HG03439 (cell line): ENCODE results near the gene KHNYN.
A peak's percentile ranks its signal among the peaks of the same experiment; 100 is the strongest.

Experiments used
- ATAC-seq: cut with Tn5 transposase; IDR thresholded peaks from one replicate; pipeline ENCODE4 v1.9.1; 2021; ENCODE audit warnings: mild to moderate bottlenecking, moderate library complexity; ENCODE audit not compliant: unreplicated experiment

The KHNYN gene

GRCh38 chr14:24422261-24422660 is 7.5 kb upstream of the KHNYN start:
- no peak for ATAC-seq

GRCh38 chr14:24422694-24423601 is 6.8 kb upstream of the KHNYN start:
- no peak for ATAC-seq

- ATAC-seq, result no peak
These were observed 4.0 kb upstream of the KHNYN start for GRCh38 chr14:24425704-24426103.

- no peak for ATAC-seq
These were observed 3.4 kb upstream of the KHNYN start for GRCh38 chr14:24426150-24426911.

GRCh38 chr14:24426912-24427536 is 2.7 kb upstream of the KHNYN start:
- no peak for ATAC-seq

- ATAC-seq, result no peak
These were observed 1.9 kb upstream of the KHNYN start for GRCh38 chr14:24427537-24428508.

GRCh38 chr14:24428628-24429394 is 943 bp upstream of the KHNYN start:
- no peak for ATAC-seq

GRCh38 chr14:24430143-24430681 is 458 bp downstream of the KHNYN start:
- ATAC-seq, result peak; percentile 61

GRCh38 chr14:24430682-24431568 is 1.2 kb downstream of the KHNYN start:
- ATAC-seq, result peak; percentile 33

- ATAC-seq, result peak; percentile 49
These were observed 2.0 kb downstream of the KHNYN start for GRCh38 chr14:24431569-24432258.

- ATAC-seq, result no peak
These were observed 2.7 kb downstream of the KHNYN start for GRCh38 chr14:24432259-24433131.

- no peak for ATAC-seq
These were observed 4.3 kb downstream of the KHNYN start for GRCh38 chr14:24434036-24434435.

GRCh38 chr14:24434676-24435075 is 4.9 kb downstream of the KHNYN start:
- ATAC-seq, result no peak

GRCh38 chr14:24435192-24435810 is 5.5 kb downstream of the KHNYN start:
- ATAC-seq, result no peak

- no peak for ATAC-seq
These were observed 6.2 kb downstream of the KHNYN start for GRCh38 chr14:24435998-24436354.

- ATAC-seq, result no peak
These were observed 6.7 kb downstream of the KHNYN start for GRCh38 chr14:24436355-24437019.
